IPS-18c (cell line): ENCODE measurements around the gene TIAL1.
"Not testable (repeated sequence)": the region's sequence is repeated elsewhere in the genome, so short reads cannot be mapped to it uniquely, and the experiment has no call there.

Source experiments
- H3K4me3 ChIP-seq: 2 replicates; pipeline ENCODE4 v1.7.0; 2013; ENCODE audit warnings: low read depth, mild to moderate bottlenecking, low read length, moderate library complexity; ENCODE audit not compliant: insufficient read depth
- H3K9me3 ChIP-seq: one replicate; pipeline ENCODE4 v1.6.1; 2013; ENCODE audit warnings: mild to moderate bottlenecking, low read length, moderate library complexity; ENCODE audit not compliant: control insufficient read depth, insufficient read depth

TIAL1 gene

DNA sequence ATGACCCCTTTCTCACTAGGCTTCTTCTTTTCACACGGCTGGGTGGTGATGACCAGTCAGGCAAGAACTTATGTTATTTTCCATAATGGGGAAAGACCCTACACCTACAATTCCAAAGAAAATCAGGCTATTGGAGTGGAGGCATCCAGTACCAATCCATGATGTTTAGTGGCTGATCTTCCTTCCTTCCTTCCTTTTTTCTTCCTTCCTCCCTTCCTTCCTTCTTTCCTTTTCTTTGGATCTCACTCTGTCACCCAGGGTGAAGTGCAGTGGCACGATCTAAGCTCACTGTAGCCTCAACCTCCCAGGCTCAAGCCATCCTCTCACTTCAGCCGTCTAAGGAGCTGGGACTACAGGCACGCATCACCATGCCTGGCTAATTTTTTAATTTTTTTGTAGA lies 56.7 kb downstream of the TIAL1 start:
- Histone ChIP-seq H3K9me3 (no peaks in the 10 kb centered on the region), H3K4me3 (no peak overlapping the region)

- Histone ChIP-seq H3K9me3 (no peaks in the 10 kb centered on the region), H3K4me3 (no peak overlapping the region)
Measured at GRCh38 chr10:119539359-119539825, 57.4 kb downstream of the TIAL1 start.

GRCh38 chr10:119538632-119539358 lies 58.0 kb downstream of the TIAL1 start:
- no peaks in the 10 kb centered on the region for H3K9me3 ChIP-seq
- H3K4me3 ChIP-seq: no peak overlapping the region

DNA sequence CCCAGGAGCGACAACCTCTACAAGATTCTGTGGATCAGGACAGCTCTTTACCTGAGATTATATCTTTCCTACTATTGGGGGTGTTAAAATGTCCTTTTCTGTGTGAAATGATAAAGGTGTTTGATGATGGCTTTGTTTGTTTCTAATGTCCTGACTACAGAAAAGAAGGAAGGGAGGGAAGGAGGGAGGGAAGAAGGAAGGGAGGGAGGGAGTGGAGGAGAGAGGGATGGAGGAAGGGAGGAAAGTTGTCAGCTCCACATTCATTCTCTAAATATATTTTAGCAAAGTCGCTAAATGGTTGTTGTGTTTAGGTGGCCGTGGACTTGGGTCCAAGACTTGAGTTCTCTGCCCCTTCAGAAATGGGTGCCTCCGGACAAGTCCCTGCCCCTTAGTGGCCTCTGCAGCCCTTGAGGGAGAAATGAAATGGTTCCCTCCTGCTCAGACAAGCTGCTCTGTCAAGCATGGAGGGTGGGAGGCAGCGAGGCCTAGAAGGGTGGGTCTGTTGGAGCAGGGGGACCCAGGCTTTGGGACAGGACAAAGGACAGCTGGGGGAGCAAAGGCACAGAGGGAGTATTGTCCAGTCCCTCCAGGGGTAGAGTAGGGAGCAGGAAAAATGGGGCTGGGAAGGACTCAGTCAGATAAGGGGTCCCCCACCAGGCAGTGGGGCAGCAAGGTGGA lies 58.7 kb downstream of the TIAL1 start:
- Histone ChIP-seq H3K9me3 (no peaks in the 10 kb centered on the region), H3K4me3 (no peak overlapping the region)

DNA sequence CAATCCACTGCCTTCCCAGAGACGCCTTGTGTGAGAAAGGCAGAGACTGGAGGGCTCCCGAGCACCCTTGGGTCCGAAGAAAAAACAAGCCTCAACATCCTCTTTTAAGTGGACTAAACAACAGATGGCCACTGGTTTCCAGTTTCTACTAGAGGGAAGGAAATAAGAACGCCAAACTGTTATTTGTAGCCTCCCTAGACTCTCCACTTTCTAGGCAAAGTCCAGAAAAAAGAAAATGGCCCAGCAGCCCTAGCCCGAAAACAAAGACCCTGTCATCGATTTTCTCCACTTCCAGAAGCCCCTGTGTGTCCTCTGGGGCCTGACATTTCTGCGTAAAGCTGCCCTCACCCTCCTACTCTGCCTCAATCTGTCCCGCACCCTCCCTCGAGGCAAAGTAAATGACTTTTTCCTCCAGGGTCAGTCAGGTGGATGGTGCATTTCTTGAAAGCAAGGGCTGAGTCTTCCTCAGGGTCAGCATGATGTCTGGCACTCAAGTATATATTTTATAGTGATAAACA lies 60.2 kb downstream of the TIAL1 start:
- H3K4me3 ChIP-seq: no peak overlapping the region
- H3K9me3 ChIP-seq: no peaks in the 10 kb centered on the region

- Histone ChIP-seq H3K4me3 (no peak overlapping the region), H3K9me3 (no peaks in the 10 kb centered on the region)
Measured at GRCh38 chr10:119535837-119536507, 60.8 kb downstream of the TIAL1 start.

GRCh38 chr10:119535305-119535704 lies 61.5 kb downstream of the TIAL1 start:
- Histone ChIP-seq H3K4me3 (no peak overlapping the region), H3K9me3 (no peaks in the 10 kb centered on the region)

DNA sequence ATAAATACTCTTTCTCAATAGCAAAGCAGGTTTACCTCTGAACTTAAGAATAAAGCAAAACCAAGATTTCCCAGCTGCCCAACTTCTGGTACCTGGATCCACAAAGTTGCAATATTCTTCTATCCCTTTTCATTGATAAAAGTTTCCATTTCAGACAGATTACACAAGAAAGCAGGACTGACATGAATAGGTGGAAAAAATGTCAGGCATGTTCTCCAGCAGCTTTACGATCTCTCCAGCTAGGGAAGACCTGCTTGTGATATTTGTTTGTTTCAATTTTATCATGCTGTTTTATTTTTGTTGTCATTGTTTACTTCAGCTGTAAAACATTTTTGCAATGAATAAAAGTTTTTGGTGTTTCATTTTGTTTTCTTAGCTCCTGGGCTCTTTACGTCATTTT lies 63.3 kb downstream of the TIAL1 start:
- H3K9me3 ChIP-seq: no peaks in the 10 kb centered on the region

GRCh38 chr10:119532791-119533190 lies 64.0 kb downstream of the TIAL1 start:
- not testable (repeated sequence) for H3K9me3 ChIP-seq, H3K4me3 ChIP-seq

More for the DNA sequence above, 63.3 kb downstream of the TIAL1 start:
- H3K4me3 ChIP-seq: no peak overlapping the region

DNA sequence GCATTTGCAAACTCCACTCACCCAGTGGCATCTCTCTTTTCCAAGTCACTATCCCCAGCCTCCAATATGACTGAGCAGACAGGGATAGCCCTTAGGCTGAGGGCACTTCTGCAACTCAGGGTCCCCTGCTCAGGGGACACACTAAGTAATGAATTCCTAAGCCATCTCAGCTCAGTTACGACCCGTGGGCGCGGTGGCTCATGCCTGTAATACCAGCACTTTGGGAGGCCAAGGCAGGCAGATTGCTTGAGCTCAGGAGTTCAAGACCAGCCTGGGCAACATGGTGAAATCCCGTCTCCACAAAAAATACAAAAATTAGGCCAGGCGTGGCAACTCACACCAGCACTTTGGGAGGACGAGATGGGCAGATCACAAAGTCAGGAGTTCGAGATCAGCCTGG lies 64.5 kb downstream of the TIAL1 start:
- H3K4me3 ChIP-seq, H3K9me3 ChIP-seq: not testable (repeated sequence)

GRCh38 chr10:119531067-119531466 lies 65.7 kb downstream of the TIAL1 start:
- no peaks in the 10 kb centered on the region for H3K9me3 ChIP-seq
- H3K4me3 ChIP-seq: no peak overlapping the region

- H3K4me3 ChIP-seq, H3K9me3 ChIP-seq: not testable (repeated sequence)
Measured at GRCh38 chr10:119528663-119529237, 68.0 kb downstream of the TIAL1 start.

GRCh38 chr10:119526621-119527592 lies 69.9 kb downstream of the TIAL1 start:
- H3K9me3 ChIP-seq: no peaks in the 10 kb centered on the region
- no peak overlapping the region for H3K4me3 ChIP-seq

- no peaks in the 10 kb centered on the region for H3K9me3 ChIP-seq
Measured at GRCh38 chr10:119526149-119526548, 70.6 kb downstream of the TIAL1 start.

GRCh38 chr10:119525116-119525515 lies 71.6 kb downstream of the TIAL1 start:
- no peak overlapping the region for H3K4me3 ChIP-seq
- H3K9me3 ChIP-seq: no peaks in the 10 kb centered on the region

More at GRCh38 chr10:119526149-119526548, 70.6 kb downstream of the TIAL1 start:
- no peak overlapping the region for H3K4me3 ChIP-seq

GRCh38 chr10:119524720-119525070 lies 72.1 kb downstream of the TIAL1 start:
- Histone ChIP-seq H3K4me3 (no peak overlapping the region), H3K9me3 (no peaks in the 10 kb centered on the region)
